H9 (cell line): ENCODE results near the gene UEVLD. TPM values are rescaled to one million over a fixed set of nuclear protein-coding genes. Genes with fewer than 3 reads are reported as not detected.

ENCODE experiments used
- DNase-seq: peaks from one replicate; pipeline ENCODE4 v3.0.0-alpha.2; 2017
- H2AFZ ChIP-seq: one replicate; pipeline ENCODE4 v1.6.1; 2013; ENCODE audit warnings: mild to moderate bottlenecking, low read length, control low read depth, moderate library complexity
- H2AK5ac ChIP-seq: 2 replicates; pipeline ENCODE4 v1.6.1; 2013; ENCODE audit warnings: low read length, control low read depth, mixed read lengths; ENCODE audit not compliant: insufficient read length
- H2BK120ac ChIP-seq: one replicate; pipeline ENCODE4 v1.6.1; 2013; ENCODE audit warnings: low read depth, mild to moderate bottlenecking, low read length, control low read depth, inconsistent platforms; ENCODE audit not compliant: poor library complexity, severe bottlenecking
- H2BK12ac ChIP-seq: 2 replicates; pipeline ENCODE4 v1.6.1; 2013; ENCODE audit warnings: low read length, control low read depth, mixed read lengths, low read depth; ENCODE audit not compliant: insufficient read length
- H2BK15ac ChIP-seq: 2 replicates; pipeline ENCODE4 v1.6.1; 2013; ENCODE audit warnings: low read depth, low read length, control low read depth
- H2BK20ac ChIP-seq: one replicate; pipeline ENCODE4 v1.6.1; 2013; ENCODE audit warnings: low read depth, mild to moderate bottlenecking, low read length, control low read depth, inconsistent platforms; ENCODE audit not compliant: poor library complexity, severe bottlenecking
- H2BK5ac ChIP-seq: 2 replicates; pipeline ENCODE4 v1.6.1; 2013; ENCODE audit warnings: low read length, control low read depth, mixed read lengths; ENCODE audit not compliant: insufficient read length
- H3K14ac ChIP-seq: 2 replicates; pipeline ENCODE4 v1.6.1; 2013; ENCODE audit warnings: low read length, control low read depth; ENCODE audit not compliant: insufficient read depth
- H3K18ac ChIP-seq: 2 replicates; pipeline ENCODE4 v1.6.1; 2013; ENCODE audit warnings: low read depth, mild to moderate bottlenecking, mixed read lengths, low read length, control low read depth; ENCODE audit not compliant: insufficient read length
- H3K23ac ChIP-seq: 2 replicates; pipeline ENCODE4 v1.6.1; 2013; ENCODE audit warnings: low read length, control low read depth, mixed read lengths, low read depth; ENCODE audit not compliant: insufficient read length
- H3K23me2 ChIP-seq: 2 replicates; pipeline ENCODE4 v1.6.1; 2013; ENCODE audit warnings: low read depth, mild to moderate bottlenecking, mixed read lengths, low read length, control low read depth; ENCODE audit not compliant: insufficient read length, poor library complexity, severe bottlenecking
- H3K27ac ChIP-seq: 2 replicates; pipeline ENCODE4 v1.5.1; 2013; ENCODE audit warnings: low read length, control low read depth, mixed read lengths, low read depth; ENCODE audit not compliant: insufficient read length
- H3K27me3 ChIP-seq: 2 replicates; pipeline ENCODE4 v1.6.1; 2013; ENCODE audit warnings: low read length, control low read depth, inconsistent platforms; ENCODE audit not compliant: insufficient read depth
- H3K4ac ChIP-seq: 2 replicates; pipeline ENCODE4 v1.6.1; 2013; ENCODE audit warnings: low read depth, mild to moderate bottlenecking, control low read depth, inconsistent platforms, low read length, moderate library complexity
- H3K4me1 ChIP-seq: 2 replicates; pipeline ENCODE4 v1.6.1; 2013; ENCODE audit warnings: low read length, control low read depth, inconsistent platforms; ENCODE audit not compliant: insufficient read depth
- H3K4me2 ChIP-seq: 2 replicates; pipeline ENCODE4 v1.6.1; 2013; ENCODE audit warnings: low read length, control low read depth, mixed read lengths; ENCODE audit not compliant: insufficient read length, insufficient read depth
- H3K56ac ChIP-seq: 2 replicates; pipeline ENCODE4 v1.6.1; 2013; ENCODE audit warnings: low read depth, mild to moderate bottlenecking, mixed read lengths, low read length, control low read depth; ENCODE audit not compliant: insufficient read length
- H3K79me1 ChIP-seq: 2 replicates; pipeline ENCODE4 v1.6.1; 2013; ENCODE audit warnings: low read depth, mild to moderate bottlenecking, moderate library complexity, low read length, control low read depth, inconsistent platforms; ENCODE audit not compliant: insufficient read depth, poor library complexity, severe bottlenecking
- H3K79me2 ChIP-seq: 2 replicates; pipeline ENCODE4 v1.6.1; 2013; ENCODE audit warnings: low read length, control low read depth, inconsistent platforms; ENCODE audit not compliant: insufficient read depth
- H3K9ac ChIP-seq: 2 replicates; pipeline ENCODE4 v1.6.1; 2013; ENCODE audit warnings: low read length, control low read depth, mixed read lengths; ENCODE audit not compliant: insufficient read length; ENCODE audit errors: extremely low read depth
- H3K9me3 ChIP-seq: one replicate; pipeline ENCODE4 v1.6.1; 2013; ENCODE audit warnings: low read depth, low read length, inconsistent platforms; ENCODE audit not compliant: control insufficient read depth
- H3T11ph ChIP-seq: one replicate; pipeline ENCODE4 v1.6.1; 2013; ENCODE audit warnings: mild to moderate bottlenecking, low read length, control low read depth, inconsistent platforms
- H4K20me1 ChIP-seq: one replicate; pipeline ENCODE4 v1.6.1; 2013; ENCODE audit not compliant: control insufficient read depth, insufficient read length, insufficient read depth
- H4K5ac ChIP-seq: 2 replicates; pipeline ENCODE4 v1.6.1; 2013; ENCODE audit warnings: low read depth, mild to moderate bottlenecking, mixed read lengths, low read length, control low read depth; ENCODE audit not compliant: insufficient read length
- H4K8ac ChIP-seq: replicated peaks from 2 replicates; pipeline ENCODE4 v1.6.1; 2013; ENCODE audit warnings: low read length, control low read depth, mixed read lengths, low read depth; ENCODE audit not compliant: insufficient read length
- H4K91ac ChIP-seq: 2 replicates; pipeline ENCODE4 v1.6.1; 2013; ENCODE audit warnings: low read depth, mild to moderate bottlenecking, moderate library complexity, mixed read lengths, low read length, control low read depth; ENCODE audit not compliant: insufficient read length
- H3K27ac Mint-ChIP-seq, 3 experiments: 2 replicates in 2 of 3; 3 replicates in 1 of 3; pipeline ENCODE4 v1.8.0; 2020 to 2021; ENCODE audit warnings: mixed read lengths in 3 of 3, mild to moderate bottlenecking in 1 of 3, moderate library complexity in 1 of 3
- H3K27me3 Mint-ChIP-seq: 2 replicates; pipeline ENCODE4 v1.8.0; 2021; ENCODE audit warnings: low read depth, mild to moderate bottlenecking, moderate library complexity, mixed read lengths
- H3K36me3 Mint-ChIP-seq, 3 experiments: 2 replicates in 2 of 3; 3 replicates in 1 of 3; pipeline ENCODE4 v1.8.0; 2020 to 2021; ENCODE audit warnings: low read depth in 3 of 3, mixed read lengths in 3 of 3; ENCODE audit not compliant: insufficient read depth in 1 of 3
- H3K4me1 Mint-ChIP-seq, 2 experiments: 2 replicates each; pipeline ENCODE4 v1.8.0; 2020; ENCODE audit warnings: mixed read lengths in 2 of 2
- H3K4me3 Mint-ChIP-seq, 2 experiments: 2 replicates in 1 of 2; 3 replicates in 1 of 2; pipeline ENCODE4 v1.8.0; 2020 to 2021; ENCODE audit warnings: mild to moderate bottlenecking in 2 of 2, mixed read lengths in 2 of 2, moderate library complexity in 1 of 2
- H3K9me3 Mint-ChIP-seq, 2 experiments: 2 replicates in 1 of 2; 3 replicates in 1 of 2; pipeline ENCODE4 v1.8.0; 2020; ENCODE audit warnings: mild to moderate bottlenecking in 2 of 2, mixed read lengths in 2 of 2, moderate library complexity in 1 of 2
- WGBS: extraction: QIAGEN DNeasy Blood & Tissue Kit; methylation state at CpG from one replicate; pipeline ENCODE4 v1.1.7; 2013; ENCODE audit warnings: missing lambda C conversion rate, low lambda C conversion rate, mixed read lengths; ENCODE audit not compliant: insufficient read length; ENCODE audit errors: extremely low coverage; 5-methylcytosine and 5-hydroxymethylcytosine counted together
- total RNA-seq: library from RNA; stranded (reverse); gene quantifications from 2 replicates; pipeline ENCODE4 v1.2.1, GENCODE V29; 2021
- TF ChIP-seq, protein P1 (sequence below): fragments of 200-600 bp; sonication (generic); conservative IDR thresholded peaks from 3 replicates; pipeline ENCODE4 v1.8.0; 2021; ENCODE audit warnings: antibody characterized with exemption, mild to moderate bottlenecking

Gene UEVLD
- total RNA-seq, 1 experiment from 2014 or later = 7.9 TPM

DNA sequence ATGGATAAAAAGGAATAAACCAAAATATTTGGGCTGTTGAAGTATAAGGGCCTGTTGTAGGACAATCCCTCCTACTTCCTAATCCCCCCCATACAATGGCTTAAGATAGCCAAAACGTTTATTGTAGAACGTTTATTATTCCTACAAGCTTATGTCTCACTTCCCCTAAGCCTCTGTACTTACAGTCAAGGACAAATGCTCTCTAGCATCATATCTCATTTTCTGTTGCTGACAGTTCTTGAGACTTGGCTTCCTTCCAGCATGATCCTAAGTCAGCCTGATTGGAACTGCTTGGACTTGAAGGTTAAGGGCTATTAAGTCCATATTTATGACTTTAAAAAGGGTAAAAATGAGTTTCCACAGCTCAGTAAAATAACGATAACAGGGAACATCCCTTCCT lies 19.8 kb upstream of the UEVLD start:
- Histone ChIP-seq H2BK12ac (no peak overlapping the region), H2AK5ac (no peak overlapping the region), H3K4me2 (no peak overlapping the region), H3K9ac (no peak overlapping the region), H3K14ac (no peak overlapping the region), H2AFZ (no peak overlapping the region), H4K5ac (no peak overlapping the region), H2BK5ac (no peak overlapping the region), H3K4ac (no peak overlapping the region), H3K79me2 (no peaks in the 10 kb centered on the region), H3K27me3 (no peaks in the 10 kb centered on the region), H4K91ac (no peak overlapping the region), H3K27ac (no peak overlapping the region), H2BK15ac (no peak overlapping the region), H2BK20ac (no peak overlapping the region), H3T11ph (no peak overlapping the region), H2BK120ac (no peak overlapping the region), H3K23me2 (no peaks in the 10 kb centered on the region), H4K20me1 (no peaks in the 10 kb centered on the region), H3K56ac (no peak overlapping the region), H3K18ac (no peak overlapping the region), H4K8ac (no peak overlapping the region), H3K9me3 (no peaks in the 10 kb centered on the region), H3K4me1 (no peaks in the 10 kb centered on the region), H3K23ac (no peak overlapping the region), H3K79me1 (no peaks in the 10 kb centered on the region)
- TF ChIP-seq, protein P1, sequence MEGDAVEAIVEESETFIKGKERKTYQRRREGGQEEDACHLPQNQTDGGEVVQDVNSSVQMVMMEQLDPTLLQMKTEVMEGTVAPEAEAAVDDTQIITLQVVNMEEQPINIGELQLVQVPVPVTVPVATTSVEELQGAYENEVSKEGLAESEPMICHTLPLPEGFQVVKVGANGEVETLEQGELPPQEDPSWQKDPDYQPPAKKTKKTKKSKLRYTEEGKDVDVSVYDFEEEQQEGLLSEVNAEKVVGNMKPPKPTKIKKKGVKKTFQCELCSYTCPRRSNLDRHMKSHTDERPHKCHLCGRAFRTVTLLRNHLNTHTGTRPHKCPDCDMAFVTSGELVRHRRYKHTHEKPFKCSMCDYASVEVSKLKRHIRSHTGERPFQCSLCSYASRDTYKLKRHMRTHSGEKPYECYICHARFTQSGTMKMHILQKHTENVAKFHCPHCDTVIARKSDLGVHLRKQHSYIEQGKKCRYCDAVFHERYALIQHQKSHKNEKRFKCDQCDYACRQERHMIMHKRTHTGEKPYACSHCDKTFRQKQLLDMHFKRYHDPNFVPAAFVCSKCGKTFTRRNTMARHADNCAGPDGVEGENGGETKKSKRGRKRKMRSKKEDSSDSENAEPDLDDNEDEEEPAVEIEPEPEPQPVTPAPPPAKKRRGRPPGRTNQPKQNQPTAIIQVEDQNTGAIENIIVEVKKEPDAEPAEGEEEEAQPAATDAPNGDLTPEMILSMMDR = no peak
- no CpG with 5 or more reads among the region's 3 CpGs for WGBS
- Mint-ChIP-seq H3K9me3 (no peaks in the 10 kb centered on the region), H3K4me1 (peaks cover 6 to 7% of the 10 kb centered on the region in 2 experiments), H3K36me3 (peaks cover 2 to 31% (median 20%) of the 10 kb centered on the region in 3 experiments; a peak in 6 of 7 replicates), H3K27ac (no peak overlapping the region), H3K4me3 (no peak overlapping the region), H3K27me3 (no peaks in the 10 kb centered on the region)
- no peak for DNase-seq
